Thyroid gland (tissue), 4 donors: ENCODE measurements around the gene BANP.

Source experiments
- CTCF ChIP-seq, 6 experiments: fragments of 200-600 bp in 3 of 6; fragments of 450-650 bp in 3 of 6; sonication (generic) in 3 of 6; IDR thresholded peaks; one replicate each; pipeline ENCODE4 v1.5.1; 2016 to 2019; ENCODE audit warnings: antibody characterized with exemption in 6 of 6, mild to moderate bottlenecking in 2 of 6, inconsistent platforms in 1 of 6, moderate library complexity in 1 of 6
- POLR2A ChIP-seq, 2 donors: fragments of 450-650 bp; IDR thresholded peaks; one replicate each; pipeline ENCODE4 v1.6.1; 2017; ENCODE audit warnings: antibody characterized with exemption in 2 of 2, mild to moderate bottlenecking in 2 of 2, moderate library complexity in 1 of 2

DNA sequence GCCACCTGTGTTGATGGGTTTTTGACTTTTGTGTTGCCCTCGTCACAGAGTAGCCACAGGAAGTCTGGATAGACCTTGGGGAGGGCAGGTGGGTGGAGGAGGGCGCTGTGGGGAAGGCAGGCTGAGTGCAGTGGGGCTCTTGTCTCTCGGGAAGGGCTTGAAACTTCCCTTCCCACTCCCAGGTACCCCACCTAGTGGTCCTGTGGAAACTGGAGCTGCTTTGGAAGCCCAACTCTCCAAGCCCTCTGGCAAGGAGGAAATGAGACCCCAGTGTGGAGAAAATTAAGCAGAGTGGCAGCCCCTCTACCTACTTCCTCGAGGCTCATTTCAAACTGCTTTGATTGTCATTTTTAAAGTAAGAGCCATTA is 24.1 kb upstream of the BANP start:
- TF ChIP-seq POLR2A (IDR thresholded peaks at IDR 0.05) (no peak), CTCF (IDR thresholded peaks at IDR 0.05) (no peak)
